CD14-positive monocyte (primary cell): Measurements from ENCODE around the gene BUB3. TPM values are rescaled to one million over a fixed set of nuclear protein-coding genes. Genes with fewer than 3 reads are reported as not detected.

ENCODE experiments used
- DNase-seq, 3 donors: peaks; one replicate each; pipeline ENCODE4 v3.0.0-alpha.2; 2011 to 2022
- H2AFZ ChIP-seq: 2 replicates; pipeline ENCODE4 v1.6.0; 2012; ENCODE audit warnings: mild to moderate bottlenecking, low read depth, low read length, inconsistent platforms; ENCODE audit not compliant: insufficient read depth, poor library complexity, severe bottlenecking
- H3K27ac ChIP-seq, 2 donors: 1 replicate in 1 of 2; 2 replicates in 1 of 2; pipeline ENCODE4 v1.5.1; 2012 to 2013; ENCODE audit warnings: low read length in 2 of 2, control low read depth in 1 of 2, inconsistent platforms in 1 of 2, low read depth in 1 of 2, mild to moderate bottlenecking in 1 of 2
- H3K27me3 ChIP-seq, 2 donors: one replicate each; pipeline versions ENCODE4 v1.6.0 to v1.6.1; 2011 to 2013; ENCODE audit warnings: low read length in 2 of 2; ENCODE audit not compliant: control insufficient read depth in 2 of 2, insufficient read depth in 2 of 2
- H3K36me3 ChIP-seq, 2 donors: replicated peaks in 1 of 2; 1 replicate in 1 of 2; 2 replicates in 1 of 2; pipeline versions ENCODE4 v1.5.1 to v1.6.1; 2012 to 2013; ENCODE audit warnings: low read length in 2 of 2, control low read depth in 1 of 2, inconsistent platforms in 1 of 2, mild to moderate bottlenecking in 1 of 2; ENCODE audit not compliant: insufficient read depth in 2 of 2, control insufficient read depth in 1 of 2
- H3K4me1 ChIP-seq, 2 donors: 1 replicate in 1 of 2; 2 replicates in 1 of 2; pipeline versions ENCODE4 v1.5.1 to v1.6.1; 2012 to 2013; ENCODE audit warnings: low read length in 2 of 2, control low read depth in 1 of 2, inconsistent platforms in 1 of 2, mild to moderate bottlenecking in 1 of 2, moderate library complexity in 1 of 2; ENCODE audit not compliant: insufficient read depth in 2 of 2, control insufficient read depth in 1 of 2
- H3K4me2 ChIP-seq: replicated peaks from 2 replicates; pipeline ENCODE3; 2012; ENCODE audit warnings: low read length, moderate library complexity, mild to moderate bottlenecking; ENCODE audit not compliant: poor library complexity, severe bottlenecking; ENCODE audit errors: extremely low read depth
- H3K4me3 ChIP-seq, 3 experiments: fragments of 200-600 bp in 1 of 3; sonication (generic) in 1 of 3; replicated peaks in 1 of 3; 1 replicate in 2 of 3; 2 replicates in 1 of 3; pipeline ENCODE4 v1.5.1; 2011 to 2013; ENCODE audit warnings: low read length in 3 of 3, mild to moderate bottlenecking in 3 of 3, control low read depth in 2 of 3, low read depth in 2 of 3, inconsistent platforms in 1 of 3, moderate library complexity in 1 of 3
- H3K79me2 ChIP-seq: 2 replicates; pipeline ENCODE4 v1.6.0; 2012; ENCODE audit warnings: mild to moderate bottlenecking, control low read depth, inconsistent platforms, low read length, moderate library complexity; ENCODE audit not compliant: insufficient read depth
- H3K9ac ChIP-seq: 2 replicates; pipeline ENCODE4 v1.6.0; 2017; ENCODE audit warnings: low read length, mild to moderate bottlenecking; ENCODE audit not compliant: insufficient read depth, poor library complexity, severe bottlenecking
- H3K9me3 ChIP-seq, 2 donors: replicated peaks in 1 of 2; 1 replicate in 1 of 2; 2 replicates in 1 of 2; pipeline versions ENCODE4 v1.5.1 to v1.6.1; 2012 to 2013; ENCODE audit warnings: low read length in 2 of 2, control low read depth in 1 of 2; ENCODE audit not compliant: control insufficient read depth in 1 of 2, insufficient read depth in 1 of 2
- H4K20me1 ChIP-seq: 2 replicates; pipeline ENCODE4 v1.6.0; 2012; ENCODE audit warnings: mild to moderate bottlenecking, low read length, control low read depth, moderate library complexity; ENCODE audit not compliant: insufficient read depth
- H3K27ac Mint-ChIP-seq, 7 donors: one replicate each; pipeline ENCODE4 v1.8.0; 2020; ENCODE audit warnings: mild to moderate bottlenecking in 7 of 7, mixed read lengths in 7 of 7, moderate library complexity in 6 of 7, inconsistent platforms in 2 of 7
- H3K27me3 Mint-ChIP-seq, 3 donors: one replicate each; pipeline ENCODE4 v1.8.0; 2021 to 2022; ENCODE audit warnings: low read depth in 3 of 3, mild to moderate bottlenecking in 3 of 3, mixed read lengths in 3 of 3, moderate library complexity in 3 of 3, inconsistent platforms in 1 of 3
- H3K36me3 Mint-ChIP-seq, 2 donors: one replicate each; pipeline ENCODE4 v1.8.0; 2020; ENCODE audit warnings: mixed read lengths in 2 of 2, inconsistent platforms in 1 of 2, mild to moderate bottlenecking in 1 of 2
- H3K4me1 Mint-ChIP-seq: one replicate; pipeline ENCODE4 v1.8.0; 2020; ENCODE audit warnings: mild to moderate bottlenecking, mixed read lengths
- H3K4me3 Mint-ChIP-seq, 2 donors: one replicate each; pipeline ENCODE4 v1.8.0; 2020; ENCODE audit warnings: mild to moderate bottlenecking in 2 of 2, mixed read lengths in 2 of 2, moderate library complexity in 1 of 2
- H3K9me3 Mint-ChIP-seq, 7 donors: one replicate each; pipeline ENCODE4 v1.8.0; 2020 to 2022; ENCODE audit warnings: mixed read lengths in 7 of 7, mild to moderate bottlenecking in 6 of 7, moderate library complexity in 6 of 7, inconsistent platforms in 2 of 7
- CTCF ChIP-seq: fragments of 200-600 bp; IDR thresholded peaks from one replicate; pipeline ENCODE4 v1.8.0; 2022; ENCODE audit warnings: antibody characterized with exemption, mild to moderate bottlenecking
- WGBS: methylation state at CpG from one replicate; pipeline ENCODE4 v1.1.5; 2013; ENCODE audit warnings: missing lambda C conversion rate; ENCODE audit not compliant: insufficient coverage; 5-methylcytosine and 5-hydroxymethylcytosine counted together
- intact Hi-C, 2 donors: fragments of 100-400 bp; cut with micrococcal nuclease; formaldehyde crosslinking; loops; one replicate each; pipeline versions ENCODE4 v1.15.0 to v1.15.1; 2023
- polyA plus RNA-seq, 3 donors: library from polyadenylated mRNA; depleted of rRNA in 1 of 3; unstranded in 2 of 3; stranded (reverse) in 1 of 3; fragments of 300-500 nt in 2 of 3; fragments of >200 nt in 1 of 3; fragmentation: Illumina TruSeq in 2 of 3; gene quantifications; 1 replicate in 2 of 3; 2 replicates in 1 of 3; pipeline ENCODE4 v1.2.3, GENCODE V29; 2012 to 2021

BUB3 gene
- polyA plus RNA-seq, 3 donors = 61.2 to 96.4 (median 80.4) TPM

- peaks cover 0 to 14% of the 10 kb centered on the region in 2 donors for H3K36me3 Mint-ChIP-seq
- peak overlapping the region in 1 of 7 donors; percentile 46 for H3K27ac Mint-ChIP-seq
- intact Hi-C loops = loop anchor here in 1 of 2 donors (10.0 kb wide), 1 partner anchor 825 kb away; no protein-coding TSS in a partner anchor
- 7% methylated on average over 23 of the region's 32 CpGs for WGBS
- Histone ChIP-seq H2AFZ (no peak overlapping the region), H3K4me1 (peaks cover 3 to 38% of the 10 kb centered on the region in 2 donors), H4K20me1 (no peaks in the 10 kb centered on the region), H3K36me3 (no peaks in the 10 kb centered on the region), H3K4me2 (no peak overlapping the region), H3K9me3 (peaks cover 0 to 39% of the 10 kb centered on the region in 2 donors), H3K4me3 (no peak overlapping the region), H3K27ac (no peak overlapping the region), H3K79me2 (no peaks in the 10 kb centered on the region), H3K27me3 (peaks cover 86 to 96% of the 10 kb centered on the region in 2 donors), H3K9ac (no peak overlapping the region)
- DNase-seq = no peak
- peaks cover 32% of the 10 kb centered on the region for H3K4me1 Mint-ChIP-seq
- H3K9me3 Mint-ChIP-seq = peaks cover 0 to 34% (median 15%) of the 10 kb centered on the region in 7 donors
- peaks cover 89 to 98% (median 92%) of the 10 kb centered on the region in 3 donors for H3K27me3 Mint-ChIP-seq
- no peak for TF ChIP-seq CTCF
- peak overlapping the region in 1 of 2 donors; percentile 74 for H3K4me3 Mint-ChIP-seq
Measured at GRCh38 chr10:123139521-123140163, 14.6 kb upstream of the BUB3 start.

GRCh38 chr10:123140164-123140982 lies 13.8 kb upstream of the BUB3 start:
- Mint-ChIP-seq H3K27ac (no peak overlapping the region), H3K4me3 (peak overlapping the region in 1 of 2 donors; percentile 77), H3K9me3 (peaks cover 0 to 31% (median 15%) of the 10 kb centered on the region in 7 donors), H3K27me3 (peaks cover 91 to 98% (median 94%) of the 10 kb centered on the region in 3 donors), H3K4me1 (peaks cover 32% of the 10 kb centered on the region), H3K36me3 (peaks cover 0 to 14% of the 10 kb centered on the region in 2 donors)
- Histone ChIP-seq H3K36me3 (no peaks in the 10 kb centered on the region), H3K4me1 (peaks cover 1 to 32% of the 10 kb centered on the region in 2 donors), H3K9me3 (peaks cover 0 to 38% of the 10 kb centered on the region in 2 donors), H4K20me1 (no peaks in the 10 kb centered on the region), H3K79me2 (no peaks in the 10 kb centered on the region), H3K4me3 (no peak overlapping the region), H3K27ac (no peak overlapping the region), H3K4me2 (no peak overlapping the region), H2AFZ (no peak overlapping the region), H3K27me3 (peaks cover 86 to 98% of the 10 kb centered on the region in 2 donors), H3K9ac (no peak overlapping the region)
- intact Hi-C loops = no loop called here
- no peak for DNase-seq
- no peak for TF ChIP-seq CTCF
- 5% methylated on average over 34 of the region's 43 CpGs for WGBS
